ENCODE measurements around the gene HEY2.

GRCh38 chr6:125742024-125742423 lies 7.4 kb upstream of the HEY2 start:
- TF ChIP-seq EZH2 (IDR thresholded peaks at IDR 0.05; ENCODE audit: low read length, missing control alignments) (no peak), CTCF (conservative IDR thresholded peaks at IDR 0.05 in 1 of 2, IDR thresholded peaks at IDR 0.05 in 1 of 2; ENCODE audit: low read depth in 1 of 2, low read length in 2 of 2) (no peak)
